Loucy (cell line): Measurements from ENCODE around the gene MARCO.

Source experiments
- CTCF ChIP-seq: fragments of 200-600 bp; sonication (generic); conservative IDR thresholded peaks from 2 replicates; pipeline ENCODE4 v1.5.1; 2014; ENCODE audit warnings: mild to moderate bottlenecking, antibody characterized with exemption, low read length
- EZH2phosphoT487 ChIP-seq: fragments of 200-600 bp; IDR thresholded peaks from 2 replicates; pipeline ENCODE4 v1.6.1; 2018; ENCODE audit warnings: antibody characterized with exemption, mild to moderate bottlenecking, moderate library complexity, borderline replicate concordance

- TF ChIP-seq CTCF (no peak), EZH2phosphoT487 (no peak)
Observed at GRCh38 chr2:118909191-118909590, 32.8 kb upstream of the MARCO start.
